HS-5 (cell line): ENCODE data around the gene NFKBIE.

ENCODE experiments used
- DNase-seq: peaks from one replicate; pipeline ENCODE4 v3.0.0-alpha.2; 2012; ENCODE audit warnings: low read depth

The NFKBIE gene

GRCh38 chr6:44297063-44298038, 32.0 kb upstream of the NFKBIE start:
- DNase-seq = no peak

GRCh38 chr6:44294832-44295791, 29.8 kb upstream of the NFKBIE start:
- DNase-seq = no peak

- no peak for DNase-seq
These were observed 27.5 kb upstream of the NFKBIE start for GRCh38 chr6:44292661-44293365.

- no peak for DNase-seq
These were observed 26.5 kb upstream of the NFKBIE start for GRCh38 chr6:44291841-44292240.

- no peak for DNase-seq
These were observed 24.4 kb upstream of the NFKBIE start for GRCh38 chr6:44289726-44290260.

GRCh38 chr6:44286747-44287146, 21.4 kb upstream of the NFKBIE start:
- no peak for DNase-seq

- no peak for DNase-seq
These were observed 20.9 kb upstream of the NFKBIE start for GRCh38 chr6:44286285-44286565.

GRCh38 chr6:44285552-44286284, 20.4 kb upstream of the NFKBIE start:
- DNase-seq = no peak

GRCh38 chr6:44284867-44285266, 19.5 kb upstream of the NFKBIE start:
- no peak for DNase-seq

- no peak for DNase-seq
These were observed 18.8 kb upstream of the NFKBIE start for GRCh38 chr6:44284121-44284520.

GRCh38 chr6:44278774-44279697, 13.7 kb upstream of the NFKBIE start:
- DNase-seq = no peak

GRCh38 chr6:44278315-44278714, 13.0 kb upstream of the NFKBIE start:
- no peak for DNase-seq

GRCh38 chr6:44277763-44278162, 12.4 kb upstream of the NFKBIE start:
- DNase-seq = no peak

- DNase-seq = no peak
These were observed 11.6 kb upstream of the NFKBIE start for GRCh38 chr6:44276667-44277640.

GRCh38 chr6:44275749-44276648, 10.6 kb upstream of the NFKBIE start:
- no peak for DNase-seq

- no peak for DNase-seq
These were observed 10.0 kb upstream of the NFKBIE start for GRCh38 chr6:44275271-44275748.

GRCh38 chr6:44273617-44274016, 8.3 kb upstream of the NFKBIE start:
- DNase-seq = no peak
